Measurements from ENCODE around the gene QSOX2. TPM values are rescaled to one million over a fixed set of nuclear protein-coding genes. Genes with fewer than 3 reads are reported as not detected.

The QSOX2 gene
- total and polyA plus RNA-seq, 7 donors: 0.60 to 10.1 (median 3.5) TPM

- no peak for DNase-seq
- no peak for TF ChIP-seq POLR2A (IDR thresholded peaks at IDR 0.05)
- TF ChIP-seq CTCF (IDR thresholded peaks at IDR 0.05): no peak
- TF ChIP-seq EP300 (IDR thresholded peaks at IDR 0.05): no peak
- TF ChIP-seq POLR2AphosphoS5 (IDR thresholded peaks at IDR 0.05): no peak
- Histone ChIP-seq H3K4me1 (peaks cover 0 to 30% (median 9%) of the 10 kb centered on the region in 4 donors), H3K4me3 (no peak overlapping the region), H3K9me3 (no peaks in the 10 kb centered on the region), H3K27ac (no peak overlapping the region), H3K36me3 (no peaks in the 10 kb centered on the region), H3K27me3 (peaks cover 83 to 100% (median 96%) of the 10 kb centered on the region in 3 donors)
- intact Hi-C loops (cut with DNase I): no loop called here
- WGBS, 2 donors: 8 to 15% methylated on average over 35 of the region's 35 CpGs
Measured at GRCh38 chr9:136197084-136197875, 48.3 kb downstream of the QSOX2 start.

DNA sequence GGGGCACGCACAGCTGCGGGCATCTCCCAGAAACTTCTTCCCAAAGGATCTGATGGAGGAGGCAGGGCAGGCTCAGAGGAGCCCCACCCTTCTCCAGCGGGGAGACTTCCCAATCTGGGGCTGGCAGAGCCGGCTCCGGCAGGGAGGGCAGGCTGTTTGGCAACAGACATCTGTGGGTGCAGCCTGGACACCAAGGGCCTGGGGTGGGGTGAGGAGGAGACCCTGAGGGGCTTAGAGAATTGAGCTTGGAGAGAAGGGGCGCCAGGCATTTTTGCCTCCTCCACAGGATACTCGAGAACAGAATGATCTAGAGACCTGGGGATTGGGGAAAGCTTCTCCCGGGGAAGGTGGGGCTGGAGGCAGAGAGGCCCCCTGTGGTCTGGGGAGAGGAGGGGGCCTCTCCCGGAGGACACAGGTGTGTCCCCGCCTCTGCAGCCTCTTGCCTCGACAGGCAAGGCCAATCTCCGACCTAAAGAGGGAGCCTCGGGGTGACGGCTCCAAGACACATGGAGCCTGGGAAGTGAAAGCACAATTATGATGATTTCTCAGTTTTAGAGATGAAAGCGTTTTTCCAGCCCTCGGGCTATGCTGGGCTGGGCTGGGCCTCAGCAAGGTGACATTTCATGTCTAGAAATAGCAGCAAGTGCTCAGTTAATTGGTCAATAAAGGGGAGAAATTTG, 49.1 kb downstream of the QSOX2 start:
- no peaks in the 10 kb centered on the region for H3K36me3 ChIP-seq
- peaks cover 77 to 100% (median 96%) of the 10 kb centered on the region in 3 donors for H3K27me3 ChIP-seq
- H3K4me1 ChIP-seq: peaks cover 0 to 22% (median 9%) of the 10 kb centered on the region in 4 donors
- H3K9me3 ChIP-seq: no peaks in the 10 kb centered on the region
- WGBS, 2 donors: 4% methylated on average over 16 of the region's 16 CpGs
- intact Hi-C loops (cut with DNase I): no loop called here
- no peak overlapping the region for H3K27ac ChIP-seq
- TF ChIP-seq POLR2AphosphoS5 (IDR thresholded peaks at IDR 0.05) (no peak), CTCF (IDR thresholded peaks at IDR 0.05) (no peak), POLR2A (IDR thresholded peaks at IDR 0.05) (no peak), EP300 (IDR thresholded peaks at IDR 0.05) (no peak)
- no peak overlapping the region for H3K4me3 ChIP-seq
- DNase-seq: no peak

- no peak for DNase-seq
- TF ChIP-seq CTCF (IDR thresholded peaks at IDR 0.05) (no peak), POLR2A (IDR thresholded peaks at IDR 0.05) (no peak), EP300 (IDR thresholded peaks at IDR 0.05) (no peak), POLR2AphosphoS5 (IDR thresholded peaks at IDR 0.05) (no peak)
- Histone ChIP-seq H3K4me3 (no peak overlapping the region), H3K27me3 (peaks cover 62 to 100% (median 96%) of the 10 kb centered on the region in 3 donors), H3K4me1 (peaks cover 0 to 22% (median 9%) of the 10 kb centered on the region in 4 donors), H3K9me3 (no peaks in the 10 kb centered on the region), H3K36me3 (no peaks in the 10 kb centered on the region), H3K27ac (no peak overlapping the region)
- 16 to 17% methylated on average over 5 of the region's 5 CpGs for WGBS, 2 donors
- intact Hi-C loops (cut with DNase I): no loop called here
Measured at GRCh38 chr9:136194540-136194939, 51.1 kb downstream of the QSOX2 start.

DNA sequence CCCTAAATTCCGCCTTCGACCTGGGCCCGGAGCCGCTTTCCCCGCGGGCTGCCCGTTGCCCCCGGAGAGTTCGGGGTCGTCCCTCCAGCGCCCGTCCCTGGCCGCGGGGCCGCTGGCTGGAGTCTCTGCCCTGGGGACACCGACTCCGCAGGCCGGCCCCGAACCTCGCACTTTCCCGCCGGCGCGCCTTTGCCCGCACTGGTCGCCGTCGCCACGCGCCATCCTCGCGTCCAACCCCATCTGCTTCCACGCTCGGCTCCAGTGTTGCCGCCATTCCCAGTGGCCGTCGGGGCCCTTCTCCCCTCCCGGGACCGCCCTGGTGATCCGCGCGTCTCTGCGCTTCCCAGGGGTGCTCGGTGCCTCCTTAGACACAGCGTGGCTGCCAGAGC, 51.7 kb downstream of the QSOX2 start:
- H3K4me1 ChIP-seq: peaks cover 0 to 18% (median 9%) of the 10 kb centered on the region in 4 donors
- WGBS, 2 donors: 5 to 14% methylated on average over 45 of the region's 45 CpGs
- intact Hi-C loops (cut with DNase I): no loop called here
- H3K36me3 ChIP-seq: no peaks in the 10 kb centered on the region
- no peaks in the 10 kb centered on the region for H3K9me3 ChIP-seq
- H3K27ac ChIP-seq: no peak overlapping the region
- no peak overlapping the region for H3K4me3 ChIP-seq
- TF ChIP-seq POLR2AphosphoS5 (IDR thresholded peaks at IDR 0.05) (no peak), CTCF (IDR thresholded peaks at IDR 0.05) (no peak), POLR2A (IDR thresholded peaks at IDR 0.05) (no peak), EP300 (IDR thresholded peaks at IDR 0.05) (no peak)
- no peak for DNase-seq
- peaks cover 55 to 100% (median 89%) of the 10 kb centered on the region in 3 donors for H3K27me3 ChIP-seq
